Peyer's patch (tissue), 4 donors: ENCODE results near the gene LRRC61. TPM values are rescaled to one million over a fixed set of nuclear protein-coding genes. Genes with fewer than 3 reads are reported as not detected.

Experiments used
- DNase-seq, 3 donors: peaks; one replicate each; pipeline ENCODE4 v3.0.0-alpha.2; 2017 to 2019
- H3K27ac ChIP-seq, 4 donors: fragments of 200-600 bp; sonication (generic); one replicate each; pipeline ENCODE4 v1.5.1; 2016 to 2019
- H3K27me3 ChIP-seq, 2 donors: fragments of 200-600 bp; sonication (generic); one replicate each; pipeline ENCODE4 v1.5.1; 2019
- H3K36me3 ChIP-seq, 3 donors: fragments of 200-600 bp; sonication (generic); one replicate each; pipeline ENCODE4 v1.5.1; 2016 to 2019
- H3K4me1 ChIP-seq, 4 donors: fragments of 200-600 bp; sonication (generic); one replicate each; pipeline ENCODE4 v1.5.1; 2016 to 2019
- H3K4me3 ChIP-seq, 4 donors: fragments of 200-600 bp; sonication (generic); 1 replicate in 3 of 4; 2 replicates in 1 of 4; pipeline ENCODE4 v1.5.1; 2016 to 2019; ENCODE audit warnings: mild to moderate bottlenecking in 1 of 4
- H3K9me3 ChIP-seq, 4 donors: fragments of 200-600 bp; sonication (generic); one replicate each; pipeline ENCODE4 v1.5.1; 2016 to 2019; ENCODE audit warnings: mild to moderate bottlenecking in 1 of 4
- CTCF ChIP-seq, 6 experiments: fragments of 450-650 bp in 4 of 6; fragments of 200-600 bp in 2 of 6; sonication (generic) in 1 of 6; IDR thresholded peaks; one replicate each; pipeline ENCODE4 v1.5.1; 2017 to 2019; ENCODE audit warnings: antibody characterized with exemption in 6 of 6, mild to moderate bottlenecking in 3 of 6, moderate library complexity in 1 of 6
- POLR2A ChIP-seq, 2 donors: fragments of 450-650 bp; IDR thresholded peaks; one replicate each; pipeline ENCODE4 v1.5.1; 2017; ENCODE audit warnings: antibody characterized with exemption in 2 of 2, mild to moderate bottlenecking in 2 of 2, moderate library complexity in 2 of 2
- total RNA-seq, 4 donors: library from RNA; depleted of rRNA; stranded (reverse); fragments of >200 nt; gene quantifications; one replicate each; pipeline ENCODE4 v1.1.0, GENCODE V29; 2016

Gene LRRC61
- total RNA-seq, 4 donors from 2014 or later: 19.3 to 22.1 (median 20.0) TPM

- no peaks in the 10 kb centered on the region for H3K27me3 ChIP-seq
- H3K9me3 ChIP-seq: no peaks in the 10 kb centered on the region
- no peak overlapping the region for H3K27ac ChIP-seq
- TF ChIP-seq CTCF (IDR thresholded peaks at IDR 0.05): no peak
- TF ChIP-seq POLR2A (IDR thresholded peaks at IDR 0.05): no peak
- no peaks in the 10 kb centered on the region for H3K36me3 ChIP-seq
- DNase-seq: peak in 1 of 3 donors; percentile 34
- no peak overlapping the region for H3K4me3 ChIP-seq
- peaks cover 0 to 5% (median 2%) of the 10 kb centered on the region in 4 donors for H3K4me1 ChIP-seq
These were observed 38.9 kb downstream of the LRRC61 start for GRCh38 chr7:150361807-150362621.

GRCh38 chr7:150363370-150363769, 40.2 kb downstream of the LRRC61 start:
- no peaks in the 10 kb centered on the region for H3K27me3 ChIP-seq
- DNase-seq: no peak
- TF ChIP-seq POLR2A (IDR thresholded peaks at IDR 0.05) (no peak), CTCF (IDR thresholded peaks at IDR 0.05) (no peak)

GRCh38 chr7:150363872-150364271, 40.7 kb downstream of the LRRC61 start:
- Histone ChIP-seq H3K4me1 (peaks cover 0 to 11% (median 8%) of the 10 kb centered on the region in 4 donors), H3K36me3 (no peaks in the 10 kb centered on the region), H3K9me3 (no peaks in the 10 kb centered on the region), H3K4me3 (no peak overlapping the region), H3K27ac (peak overlapping the region in 1 of 4 donors; percentile 18), H3K27me3 (no peaks in the 10 kb centered on the region)
- no peak for TF ChIP-seq CTCF (IDR thresholded peaks at IDR 0.05)
- TF ChIP-seq POLR2A (IDR thresholded peaks at IDR 0.05): no peak
- no peak for DNase-seq

More at GRCh38 chr7:150363370-150363769, 40.2 kb downstream of the LRRC61 start:
- H3K4me3 ChIP-seq: no peak overlapping the region
- peak overlapping the region in 1 of 4 donors; percentile 18 for H3K27ac ChIP-seq
- no peaks in the 10 kb centered on the region for H3K36me3 ChIP-seq
- peaks cover 0 to 11% (median 8%) of the 10 kb centered on the region in 4 donors for H3K4me1 ChIP-seq
- H3K9me3 ChIP-seq: no peaks in the 10 kb centered on the region

- Histone ChIP-seq H3K36me3 (no peaks in the 10 kb centered on the region), H3K27ac (peak overlapping the region in 3 of 4 donors; percentile 24 to 98 (median 35)), H3K27me3 (no peaks in the 10 kb centered on the region), H3K9me3 (no peaks in the 10 kb centered on the region), H3K4me1 (peaks cover 0 to 20% (median 15%) of the 10 kb centered on the region in 4 donors), H3K4me3 (no peak overlapping the region)
- TF ChIP-seq POLR2A (IDR thresholded peaks at IDR 0.05): no peak
- TF ChIP-seq CTCF (IDR thresholded peaks at IDR 0.05): no peak
- peak in 1 of 3 donors; percentile 34 for DNase-seq
These were observed 42.0 kb downstream of the LRRC61 start for GRCh38 chr7:150365194-150365593.

GRCh38 chr7:150365673-150366398, 42.7 kb downstream of the LRRC61 start:
- H3K9me3 ChIP-seq: no peaks in the 10 kb centered on the region
- H3K27me3 ChIP-seq: no peaks in the 10 kb centered on the region
- TF ChIP-seq CTCF (IDR thresholded peaks at IDR 0.05) (no peak), POLR2A (IDR thresholded peaks at IDR 0.05) (no peak)
- peak overlapping the region in 3 of 4 donors; percentile 24 to 98 (median 35) for H3K27ac ChIP-seq
- peaks cover 0 to 22% (median 20%) of the 10 kb centered on the region in 4 donors for H3K4me1 ChIP-seq
- no peak overlapping the region for H3K4me3 ChIP-seq
- peak in 1 of 3 donors; percentile 44 for DNase-seq
- peaks cover 0 to 1% (median 0%) of the 10 kb centered on the region in 3 donors for H3K36me3 ChIP-seq
